WTC11 (cell line): ENCODE data around the gene DLX2.

Experiments
- EMX1 ChIP-seq: fragments of 250-450 bp; sonication (Bioruptor Pico); IDR thresholded peaks from 2 replicates; pipeline ENCODE4 v1.8.0; 2021; ENCODE audit warnings: mild to moderate bottlenecking
- NR2C2 ChIP-seq: sonication (generic); formaldehyde crosslinking; IDR thresholded peaks from 2 replicates; pipeline ENCODE4 v1.8.0; 2022; ENCODE audit warnings: mild to moderate bottlenecking, missing genetic modification reagents
- NR3C1 ChIP-seq: sonication (generic); formaldehyde crosslinking; conservative IDR thresholded peaks from 2 replicates; pipeline ENCODE4 v1.8.1; 2023; ENCODE audit warnings: low read depth, mild to moderate bottlenecking, missing genetic modification reagents
- ZNF138 ChIP-seq: sonication (generic); formaldehyde crosslinking; conservative IDR thresholded peaks from 2 replicates; pipeline ENCODE4 v1.8.1; 2022; ENCODE audit warnings: mild to moderate bottlenecking, moderate library complexity, missing genetic modification reagents
- TF ChIP-seq, protein P1 (sequence below): fragments of 200-600 bp; IDR thresholded peaks from 2 replicates; pipeline ENCODE4 v1.8.0; 2022; ENCODE audit warnings: antibody characterized with exemption
- TF ChIP-seq, protein P2 (sequence below): sonication (generic); formaldehyde crosslinking; IDR thresholded peaks from 2 replicates; pipeline ENCODE4 v1.8.1; 2022; ENCODE audit warnings: missing genetic modification reagents, borderline replicate concordance
- TF ChIP-seq, protein P3 (sequence below): fragments of 250-450 bp; sonication (Bioruptor Pico); conservative IDR thresholded peaks from 2 replicates; pipeline ENCODE4 v1.9.0; 2021; ENCODE audit warnings: mild to moderate bottlenecking
- TF ChIP-seq, protein P4 (sequence below): fragments of 250-450 bp; sonication (Bioruptor Pico); IDR thresholded peaks from 2 replicates; pipeline ENCODE4 v2.1.2; 2022; ENCODE audit warnings: mild to moderate bottlenecking, moderate library complexity

DNA sequence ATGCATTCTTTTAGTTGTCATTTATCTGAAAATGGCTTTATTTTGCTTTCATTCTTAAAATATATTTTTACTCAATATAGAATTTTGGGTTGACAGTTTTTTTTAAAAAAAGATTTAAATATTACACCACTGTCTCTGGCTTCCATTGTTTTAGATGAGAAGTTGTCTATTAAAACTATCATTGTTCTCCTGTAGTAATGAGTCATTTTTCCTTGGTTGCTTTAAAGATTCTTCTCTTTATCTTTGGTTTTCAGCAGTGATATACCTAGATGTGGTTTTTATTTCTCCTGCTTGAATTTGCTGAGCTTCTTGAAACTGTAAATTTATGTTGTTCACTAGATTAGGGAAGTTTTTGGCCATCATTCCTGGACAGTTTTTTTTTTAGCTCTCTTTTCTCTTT is 26.7 kb upstream of the DLX2 start:
- TF ChIP-seq, protein P1, sequence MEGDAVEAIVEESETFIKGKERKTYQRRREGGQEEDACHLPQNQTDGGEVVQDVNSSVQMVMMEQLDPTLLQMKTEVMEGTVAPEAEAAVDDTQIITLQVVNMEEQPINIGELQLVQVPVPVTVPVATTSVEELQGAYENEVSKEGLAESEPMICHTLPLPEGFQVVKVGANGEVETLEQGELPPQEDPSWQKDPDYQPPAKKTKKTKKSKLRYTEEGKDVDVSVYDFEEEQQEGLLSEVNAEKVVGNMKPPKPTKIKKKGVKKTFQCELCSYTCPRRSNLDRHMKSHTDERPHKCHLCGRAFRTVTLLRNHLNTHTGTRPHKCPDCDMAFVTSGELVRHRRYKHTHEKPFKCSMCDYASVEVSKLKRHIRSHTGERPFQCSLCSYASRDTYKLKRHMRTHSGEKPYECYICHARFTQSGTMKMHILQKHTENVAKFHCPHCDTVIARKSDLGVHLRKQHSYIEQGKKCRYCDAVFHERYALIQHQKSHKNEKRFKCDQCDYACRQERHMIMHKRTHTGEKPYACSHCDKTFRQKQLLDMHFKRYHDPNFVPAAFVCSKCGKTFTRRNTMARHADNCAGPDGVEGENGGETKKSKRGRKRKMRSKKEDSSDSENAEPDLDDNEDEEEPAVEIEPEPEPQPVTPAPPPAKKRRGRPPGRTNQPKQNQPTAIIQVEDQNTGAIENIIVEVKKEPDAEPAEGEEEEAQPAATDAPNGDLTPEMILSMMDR: no peak
- no peak for TF ChIP-seq NR2C2 (CRISPR knock-in tag)
- TF ChIP-seq ZNF138 (CRISPR knock-in tag): no peak
- no peak for TF ChIP-seq NR3C1 (CRISPR knock-in tag)
- TF ChIP-seq, protein P2, sequence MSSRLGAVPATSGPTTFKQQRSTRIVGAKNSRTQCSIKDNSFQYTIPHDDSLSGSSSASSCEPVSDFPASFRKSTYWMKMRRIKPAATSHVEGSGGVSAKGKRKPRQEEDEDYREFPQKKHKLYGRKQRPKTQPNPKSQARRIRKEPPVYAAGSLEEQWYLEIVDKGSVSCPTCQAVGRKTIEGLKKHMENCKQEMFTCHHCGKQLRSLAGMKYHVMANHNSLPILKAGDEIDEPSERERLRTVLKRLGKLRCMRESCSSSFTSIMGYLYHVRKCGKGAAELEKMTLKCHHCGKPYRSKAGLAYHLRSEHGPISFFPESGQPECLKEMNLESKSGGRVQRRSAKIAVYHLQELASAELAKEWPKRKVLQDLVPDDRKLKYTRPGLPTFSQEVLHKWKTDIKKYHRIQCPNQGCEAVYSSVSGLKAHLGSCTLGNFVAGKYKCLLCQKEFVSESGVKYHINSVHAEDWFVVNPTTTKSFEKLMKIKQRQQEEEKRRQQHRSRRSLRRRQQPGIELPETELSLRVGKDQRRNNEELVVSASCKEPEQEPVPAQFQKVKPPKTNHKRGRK (CRISPR knock-in tag): no peak
- no peak for TF ChIP-seq EMX1 (CRISPR knock-in tag)
- TF ChIP-seq, protein P3, sequence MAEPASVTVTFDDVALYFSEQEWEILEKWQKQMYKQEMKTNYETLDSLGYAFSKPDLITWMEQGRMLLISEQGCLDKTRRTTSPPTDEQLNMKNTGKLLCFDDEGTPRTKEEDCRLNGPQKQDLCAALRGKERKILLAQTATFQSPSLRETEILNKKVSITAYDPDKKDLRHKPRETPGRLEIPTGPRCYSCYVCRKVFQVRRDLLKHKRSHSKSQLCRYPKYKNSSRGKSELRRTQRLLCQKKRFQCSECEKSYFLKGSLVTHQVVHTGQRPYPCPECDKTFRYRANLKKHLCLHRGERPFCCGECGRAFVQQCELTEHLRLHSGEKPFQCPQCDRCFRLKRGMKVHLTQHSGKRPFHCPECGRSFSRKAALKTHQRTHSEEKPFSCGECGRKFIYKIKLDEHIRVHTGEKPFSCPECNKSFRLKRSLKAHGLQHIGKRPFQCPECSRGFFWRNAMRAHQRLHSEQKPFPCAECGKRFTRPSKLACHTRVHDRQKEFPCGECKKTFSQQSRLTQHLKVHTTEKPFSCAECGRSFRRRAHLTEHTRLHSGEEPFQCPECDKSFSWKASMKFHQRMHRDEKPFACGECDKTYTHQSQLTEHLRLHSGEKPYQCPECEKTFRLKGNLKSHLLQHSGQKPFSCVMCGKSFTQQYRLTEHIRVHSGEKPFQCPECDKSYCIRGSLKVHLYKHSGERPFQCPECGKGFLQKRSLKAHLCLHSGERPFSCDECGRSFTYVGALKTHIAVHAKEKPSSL (CRISPR knock-in tag): no peak
- TF ChIP-seq, protein P4, sequence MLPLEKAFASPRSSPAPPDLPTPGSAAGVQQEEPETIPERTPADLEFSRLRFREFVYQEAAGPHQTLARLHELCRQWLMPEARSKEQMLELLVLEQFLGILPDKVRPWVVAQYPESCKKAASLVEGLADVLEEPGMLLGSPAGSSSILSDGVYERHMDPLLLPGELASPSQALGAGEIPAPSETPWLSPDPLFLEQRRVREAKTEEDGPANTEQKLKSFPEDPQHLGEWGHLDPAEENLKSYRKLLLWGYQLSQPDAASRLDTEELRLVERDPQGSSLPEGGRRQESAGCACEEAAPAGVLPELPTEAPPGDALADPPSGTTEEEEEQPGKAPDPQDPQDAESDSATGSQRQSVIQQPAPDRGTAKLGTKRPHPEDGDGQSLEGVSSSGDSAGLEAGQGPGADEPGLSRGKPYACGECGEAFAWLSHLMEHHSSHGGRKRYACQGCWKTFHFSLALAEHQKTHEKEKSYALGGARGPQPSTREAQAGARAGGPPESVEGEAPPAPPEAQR (CRISPR knock-in tag): no peak
